Measurements from ENCODE around the gene LENG8.

LENG8 gene

GRCh38 chr19:54448774-54449700, at the start of gene LENG8:
Gene LENG8 (plus strand): TSS chr19:54449199. CDS start chr19:54451345, 2,146 bp downstream.
- peak; percentile 89 to 96 (median 91) for DNase-seq (ENCODE audit: low read depth in 2 of 3, low spot score in 2 of 3)

- DNase-seq (ENCODE audit: low read depth in 2 of 3, low spot score in 2 of 3) = no peak
Measured at GRCh38 chr19:54400913-54401312, 48.1 kb upstream of the LENG8 start.

GRCh38 chr19:54403054-54403453, 45.9 kb upstream of the LENG8 start:
- no peak for DNase-seq (ENCODE audit: low read depth in 2 of 3, low spot score in 2 of 3)

GRCh38 chr19:54405628-54406027, 43.4 kb upstream of the LENG8 start:
- DNase-seq (ENCODE audit: low read depth in 2 of 3, low spot score in 2 of 3) = no peak

- DNase-seq (ENCODE audit: low read depth in 2 of 3, low spot score in 2 of 3) = no peak
Measured at GRCh38 chr19:54407780-54408179, 41.2 kb upstream of the LENG8 start.

GRCh38 chr19:54408456-54409026, 40.5 kb upstream of the LENG8 start:
- DNase-seq (ENCODE audit: low read depth in 2 of 3, low spot score in 2 of 3) = no peak

GRCh38 chr19:54411033-54411432, 38.0 kb upstream of the LENG8 start:
- no peak for DNase-seq (ENCODE audit: low read depth in 2 of 3, low spot score in 2 of 3)

- no peak for DNase-seq (ENCODE audit: low read depth in 2 of 3, low spot score in 2 of 3)
Measured at GRCh38 chr19:54412877-54413276, 36.1 kb upstream of the LENG8 start.

GRCh38 chr19:54414156-54414555, 34.8 kb upstream of the LENG8 start:
- no peak for DNase-seq (ENCODE audit: low read depth in 2 of 3, low spot score in 2 of 3)

- DNase-seq (ENCODE audit: low read depth in 2 of 3, low spot score in 2 of 3) = peak in 1 of 3 experiments; percentile 49
Measured at GRCh38 chr19:54415208-54415900, 33.6 kb upstream of the LENG8 start, which contains the start of gene TTYH1. Gene TTYH1 (plus strand): TSS chr19:54415464. CDS start chr19:54415553, 89 bp downstream.

- DNase-seq (ENCODE audit: low read depth in 2 of 3, low spot score in 2 of 3) = no peak
Measured at GRCh38 chr19:54415901-54416673, 32.9 kb upstream of the LENG8 start.

- DNase-seq (ENCODE audit: low read depth in 2 of 3, low spot score in 2 of 3) = no peak
Measured at GRCh38 chr19:54416695-54417491, 32.1 kb upstream of the LENG8 start.

- DNase-seq (ENCODE audit: low read depth in 2 of 3, low spot score in 2 of 3) = no peak
Measured at GRCh38 chr19:54418030-54418929, 30.7 kb upstream of the LENG8 start.

GRCh38 chr19:54418930-54419800, 29.8 kb upstream of the LENG8 start:
- no peak for DNase-seq (ENCODE audit: low read depth in 2 of 3, low spot score in 2 of 3)

- no peak for DNase-seq (ENCODE audit: low read depth in 2 of 3, low spot score in 2 of 3)
Measured at GRCh38 chr19:54420068-54420382, 29.0 kb upstream of the LENG8 start.

GRCh38 chr19:54420383-54421168, 28.4 kb upstream of the LENG8 start:
- DNase-seq (ENCODE audit: low read depth in 2 of 3, low spot score in 2 of 3) = no peak

- DNase-seq (ENCODE audit: low read depth in 2 of 3, low spot score in 2 of 3) = no peak
Measured at GRCh38 chr19:54421169-54421516, 27.9 kb upstream of the LENG8 start.

- no peak for DNase-seq (ENCODE audit: low read depth in 2 of 3, low spot score in 2 of 3)
Measured at GRCh38 chr19:54421521-54421920, 27.5 kb upstream of the LENG8 start.
